Measurements from ENCODE around the gene MRGPRG.
A peak's percentile ranks its signal among the peaks of the same experiment; 100 is the strongest.

Gene MRGPRG

DNA sequence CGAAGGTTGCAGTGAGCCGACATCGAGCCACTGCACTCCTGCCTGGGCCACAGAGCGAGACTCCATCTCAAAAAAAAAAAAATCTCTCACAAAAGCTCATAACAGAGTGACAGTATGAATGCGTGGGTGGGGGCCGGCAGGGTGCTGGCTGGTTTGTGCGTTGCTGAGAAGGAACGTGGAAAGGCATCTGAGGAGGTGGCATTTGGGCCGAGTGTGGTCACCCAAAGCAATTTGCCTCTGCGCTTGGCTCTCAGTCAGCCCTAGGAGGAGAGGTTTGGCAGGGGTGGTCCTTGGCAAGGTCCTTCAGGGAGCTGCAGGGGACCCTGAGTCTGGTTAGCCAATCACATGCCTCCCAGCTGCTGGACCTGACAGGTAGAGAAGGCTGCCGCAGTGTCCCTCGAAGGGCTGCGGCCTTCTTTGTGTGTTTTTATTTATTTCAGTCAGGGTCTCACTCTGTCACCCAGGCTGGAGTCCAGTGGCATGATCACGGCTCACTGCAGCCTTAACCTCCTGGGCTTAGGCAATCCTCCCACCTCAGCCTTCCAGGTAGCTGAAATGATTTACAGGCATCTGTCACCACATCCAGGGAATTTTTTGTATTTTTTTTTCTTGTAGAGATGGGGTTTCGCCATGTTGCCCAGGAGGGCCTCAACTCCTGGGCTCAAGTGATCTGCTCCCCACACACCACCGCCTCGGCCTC lies 30.0 kb downstream of the MRGPRG start:
- H3K27ac ChIP-seq, result no peak overlapping the region
- no peak for TF ChIP-seq CTCF (IDR thresholded peaks at IDR 0.05)
- no peak overlapping the region for H3K4me3 ChIP-seq
- DNase-seq (ENCODE audit: low spot score), result peak; percentile 62

GRCh38 chr11:3186166-3186953 lies 32.3 kb downstream of the MRGPRG start:
- TF ChIP-seq CTCF (IDR thresholded peaks at IDR 0.05), result no peak
- no peak overlapping the region for H3K4me3 ChIP-seq
- no peak for DNase-seq (ENCODE audit: low spot score)
- no peak overlapping the region for H3K27ac ChIP-seq

GRCh38 chr11:3184732-3185347 lies 33.8 kb downstream of the MRGPRG start:
- no peak for DNase-seq (ENCODE audit: low spot score)
- Histone ChIP-seq H3K27ac (no peak overlapping the region), H3K4me3 (no peak overlapping the region)
- no peak for TF ChIP-seq CTCF (IDR thresholded peaks at IDR 0.05)

DNA sequence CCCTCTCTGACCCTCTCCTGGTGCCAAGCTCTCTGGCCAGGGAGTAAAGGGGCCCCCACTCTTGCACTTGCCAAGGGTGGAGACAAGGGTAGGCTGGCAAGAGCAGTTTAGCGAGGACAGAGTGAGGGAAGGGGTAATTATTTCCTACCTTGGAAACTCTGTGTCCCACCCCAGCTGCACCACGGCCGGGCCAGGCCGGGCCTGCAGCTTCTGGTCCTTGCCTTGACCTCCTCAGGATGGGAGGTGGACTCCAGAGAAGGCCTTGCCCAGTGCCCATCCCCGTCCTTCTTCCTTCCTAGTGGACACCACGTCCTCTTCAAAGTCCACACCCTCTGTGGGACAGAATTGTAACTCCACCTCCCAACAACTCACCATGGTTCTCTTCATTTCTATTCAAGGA lies 35.1 kb downstream of the MRGPRG start:
- no peak for TF ChIP-seq CTCF (IDR thresholded peaks at IDR 0.05)
- DNase-seq (ENCODE audit: low spot score), result no peak

GRCh38 chr11:3182462-3182852 lies 36.2 kb downstream of the MRGPRG start:
- Histone ChIP-seq H3K4me3 (no peak overlapping the region), H3K27ac (no peak overlapping the region)
- DNase-seq (ENCODE audit: low spot score), result no peak
- TF ChIP-seq CTCF (IDR thresholded peaks at IDR 0.05), result no peak

More for the DNA sequence above, 35.1 kb downstream of the MRGPRG start:
- H3K27ac ChIP-seq, result no peak overlapping the region
- no peak overlapping the region for H3K4me3 ChIP-seq

DNA sequence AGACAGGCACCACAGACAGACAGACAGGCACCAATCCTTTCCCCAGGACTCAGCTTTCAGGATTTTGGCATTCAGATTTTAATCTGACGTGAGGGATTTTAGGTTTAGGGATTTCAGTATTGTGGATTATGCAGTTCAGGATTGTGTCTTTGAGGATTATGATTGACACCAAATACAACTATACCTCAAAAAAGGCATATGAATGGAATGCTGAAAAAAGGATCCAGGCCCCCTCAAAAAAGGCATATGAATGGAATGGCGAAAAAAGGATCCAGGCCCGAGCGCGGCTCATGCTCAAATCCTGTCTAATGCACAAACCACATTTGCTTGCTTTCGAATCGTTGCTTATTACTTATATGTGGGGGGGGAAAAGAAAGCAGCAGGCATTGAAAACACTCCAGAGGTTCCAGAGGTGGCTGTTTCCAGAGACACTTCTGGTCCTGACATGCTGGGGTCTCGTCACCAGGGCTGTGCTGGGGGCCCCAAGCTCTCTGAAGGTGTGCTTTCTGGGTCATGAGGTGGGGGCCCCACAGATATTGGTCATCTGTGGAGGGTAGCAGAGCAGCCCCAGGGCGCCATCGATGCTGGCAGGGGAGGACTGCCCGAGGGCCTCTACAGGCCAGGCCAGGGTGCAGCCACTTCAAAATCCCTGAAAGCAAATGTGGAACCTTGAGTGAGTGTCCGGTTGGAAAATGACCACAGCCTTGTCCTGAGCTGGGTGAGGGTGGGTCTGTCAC lies 36.7 kb downstream of the MRGPRG start:
- Histone ChIP-seq H3K27ac (no peak overlapping the region), H3K4me3 (no peak overlapping the region)
- no peak for TF ChIP-seq CTCF (IDR thresholded peaks at IDR 0.05)
- DNase-seq (ENCODE audit: low spot score), result no peak

Data from coronary artery (tissue), 2 donors.